Colon (tissue), 2 donors: Measurements from ENCODE around the gene PIK3R3.

Experiments used
- FAIRE-seq: peaks from 2 replicates; lab custom pipeline; 2012; peaks lifted over from hg19 to GRCh38; lab: Jason Lieb, UNC
- donor health status: control.
- donor health status: control.

Gene PIK3R3

GRCh38 chr1:46157916-46158311 is 25.5 kb upstream of the PIK3R3 start:
- no peak for FAIRE-seq

GRCh38 chr1:46153732-46154131 is 21.3 kb upstream of the PIK3R3 start:
- FAIRE-seq, result no peak

GRCh38 chr1:46153228-46153627 is 20.8 kb upstream of the PIK3R3 start:
- FAIRE-seq, result no peak

GRCh38 chr1:46152016-46152415 is 19.6 kb upstream of the PIK3R3 start:
- no peak for FAIRE-seq

GRCh38 chr1:46150085-46150484 is 17.7 kb upstream of the PIK3R3 start:
- FAIRE-seq, result no peak

GRCh38 chr1:46148318-46148717 is 15.9 kb upstream of the PIK3R3 start:
- FAIRE-seq, result no peak

- FAIRE-seq, result no peak
Observed at GRCh38 chr1:46137916-46138315, 5.5 kb upstream of the PIK3R3 start.

GRCh38 chr1:46136711-46137110 is 4.3 kb upstream of the PIK3R3 start:
- no peak for FAIRE-seq

- no peak for FAIRE-seq
Observed at GRCh38 chr1:46134660-46135331, 2.4 kb upstream of the PIK3R3 start.

- FAIRE-seq, result no peak
Observed at GRCh38 chr1:46133781-46134350, 1.4 kb upstream of the PIK3R3 start.

GRCh38 chr1:46133181-46133658 is 791 bp upstream of the PIK3R3 start:
- FAIRE-seq, result no peak

- no peak for FAIRE-seq
Observed at GRCh38 chr1:46131712-46132528, 509 bp downstream of the PIK3R3 start.

- FAIRE-seq, result no peak
Observed at GRCh38 chr1:46131093-46131492, 1.3 kb downstream of the PIK3R3 start.

- FAIRE-seq, result no peak
Observed at GRCh38 chr1:46130606-46131005, 1.8 kb downstream of the PIK3R3 start.

GRCh38 chr1:46130121-46130520 is 2.3 kb downstream of the PIK3R3 start:
- no peak for FAIRE-seq

GRCh38 chr1:46128344-46128743 is 4.1 kb downstream of the PIK3R3 start:
- no peak for FAIRE-seq

GRCh38 chr1:46118856-46119255 is 13.6 kb downstream of the PIK3R3 start:
- FAIRE-seq, result no peak

- FAIRE-seq, result no peak
Observed at GRCh38 chr1:46117810-46118494, 14.5 kb downstream of the PIK3R3 start.

- FAIRE-seq, result no peak
Observed at GRCh38 chr1:46114925-46115603, 17.4 kb downstream of the PIK3R3 start.

- FAIRE-seq, result no peak
Observed at GRCh38 chr1:46113948-46114347, 18.5 kb downstream of the PIK3R3 start.

- FAIRE-seq, result no peak
Observed at GRCh38 chr1:46112108-46112507, 20.3 kb downstream of the PIK3R3 start.

GRCh38 chr1:46110521-46110920 is 21.9 kb downstream of the PIK3R3 start:
- FAIRE-seq, result no peak
